Heart right ventricle (tissue), 16 donors: ENCODE results near the gene GPRIN1. TPM values are rescaled to one million over a fixed set of nuclear protein-coding genes. Genes with fewer than 3 reads are reported as not detected.

Experiments
- ATAC-seq, 8 donors: fragments of 200-7000 bp; cut with Tn5 transposase; one replicate each; pipeline ENCODE4 v1.9.1; 2020; ENCODE audit warnings: mild to moderate bottlenecking in 8 of 8, moderate library complexity in 8 of 8, moderate number of reproducible peaks in 1 of 8
- DNase-seq, 2 donors: peaks; one replicate each; pipeline ENCODE4 v3.0.0-alpha.2; 2020
- H3K27ac ChIP-seq, 10 donors: fragments of 200-600 bp; sonication (generic) in 2 of 10; one replicate each; pipeline versions ENCODE4 v1.5.0 to v1.8.0; 2020 to 2022; ENCODE audit warnings: mild to moderate bottlenecking in 3 of 10
- H3K27me3 ChIP-seq, 7 donors: fragments of 200-600 bp; one replicate each; pipeline ENCODE4 v1.8.0; 2021 to 2022; ENCODE audit warnings: mild to moderate bottlenecking in 2 of 7
- H3K36me3 ChIP-seq, 9 donors: fragments of 200-600 bp; sonication (generic) in 1 of 9; one replicate each; pipeline versions ENCODE4 v1.5.0 to v1.8.0; 2020 to 2022; ENCODE audit warnings: mild to moderate bottlenecking in 2 of 9
- H3K4me1 ChIP-seq, 9 donors: fragments of 200-600 bp; sonication (generic) in 1 of 9; one replicate each; pipeline versions ENCODE4 v1.5.0 to v1.8.0; 2020 to 2022; ENCODE audit warnings: mild to moderate bottlenecking in 4 of 9
- H3K4me3 ChIP-seq, 10 donors: fragments of 200-600 bp; sonication (generic) in 2 of 10; one replicate each; pipeline versions ENCODE4 v1.5.0 to v1.8.0; 2020 to 2022; ENCODE audit warnings: mild to moderate bottlenecking in 7 of 10, moderate library complexity in 2 of 10
- H3K9me3 ChIP-seq, 11 donors: fragments of 200-600 bp in 10 of 11; sonication (generic) in 2 of 11; one replicate each; pipeline versions ENCODE4 v1.5.0 to v1.8.0; 2013 to 2022; ENCODE audit warnings: mild to moderate bottlenecking in 2 of 11, control low read depth in 1 of 11, moderate library complexity in 1 of 11
- CTCF ChIP-seq, 9 donors: fragments of 200-600 bp; sonication (generic) in 2 of 9; IDR thresholded peaks; one replicate each; pipeline versions ENCODE4 v1.5.0 to v1.8.0; 2021 to 2022; ENCODE audit warnings: antibody characterized with exemption in 9 of 9, mild to moderate bottlenecking in 5 of 9, moderate library complexity in 1 of 9
- WGBS, 2 donors: extraction: QIAGEN DNeasy Blood & Tissue Kit; methylation state at CpG; one replicate each; pipeline ENCODE4 v1.1.7; 2013; ENCODE audit warnings: inconsistent platforms in 1 of 2; 5-methylcytosine and 5-hydroxymethylcytosine counted together
- intact Hi-C, 10 donors: fragments of 100-400 bp; cut with DNase I; formaldehyde crosslinking; loops; one replicate each; pipeline versions ENCODE4 v1.11.1 to v1.14.2; 2022
- polyA plus RNA-seq, 2 donors: library from polyadenylated mRNA; stranded (reverse); fragments of 200-250 nt; gene quantifications; one replicate each; pipeline ENCODE4 v1.2.3, GENCODE V29; 2013
- total RNA-seq, 10 donors: library from RNA; stranded (reverse); fragmentation: NEBNext Ultra II Directional in 3 of 10; extraction: Animal tissue kit (Norgen Biotek cat#: 25700) in 3 of 10; gene quantifications; one replicate each; pipeline versions ENCODE4 v1.2.1 to v1.2.4, GENCODE V29; 2021 to 2023
- donor health status: Arrhythmogenic right ventricular cardiomyopathy.
- donor health status: ischemic (EF 13 %, LVEDD 7.1; RV severe dilation, severe dysfunction).
- donor health status: healthy with polysubstance abuse.
- donor health status: DM: no; HTN: yes; CAD: no.
- donor health status: DM: no; HTN: no; CAD: no.
- donor health status: ischemic (EF 25% LVEDD 6.9; RV normal size, moderate dysfunction).
- donor health status: ischemic (EF 25% LVEDD 5.7; RV mildly dilated, moderate dysfunction).
- donor health status: healthy.
- donor health status: DM: yes; HTN: yes; CAD: no.
- donor health status: Ischemic cardiomyopathy.
- donor health status: ischemic (EF 35%, LVEDD 5.7; RV mildly dilated, moderate dysfunction).
- donor health status: nonischemic (EF 11% LVEDD 7.7; RV severe dilation, severe dysfunction).
- donor health status: DM: yes; HTN: yes; CAD: no.
- donor health status: PGD.
- donor health status: ischemic (EF 29% LVEDD 5.4; RV normal size, mild dysfunction).
- donor health status: nonischemic (EF 23%, LVEDD 6.1; RV moderate dilation, normal function).

GPRIN1 gene
- total and polyA plus RNA-seq, 12 donors: 0.06 to 1.0 (median 0.36) TPM

GRCh38 chr5:176583076-176583475 is 26.9 kb downstream of the GPRIN1 start:
- 72 to 75% methylated on average over 4 of the region's 4 CpGs for WGBS, 2 donors
- no peak for DNase-seq

GRCh38 chr5:176581361-176581760 is 28.6 kb downstream of the GPRIN1 start:
- no peak for TF ChIP-seq CTCF (IDR thresholded peaks at IDR 0.05)
- ATAC-seq (peak in 1 of 8 donors; percentile 20), DNase-seq (no peak)
- no peaks in the 10 kb centered on the region for H3K36me3 ChIP-seq
- peaks cover 0 to 7% (median 0%) of the 10 kb centered on the region in 7 donors for H3K27me3 ChIP-seq
- H3K4me1 ChIP-seq: no peaks in the 10 kb centered on the region
- 84 to 90% methylated on average over 12 of the region's 12 CpGs for WGBS, 2 donors
- intact Hi-C loops: no loop called here
- H3K9me3 ChIP-seq: peaks cover 0 to 24% (median 8%) of the 10 kb centered on the region in 11 donors
- H3K4me3 ChIP-seq: no peak overlapping the region
- H3K27ac ChIP-seq: no peak overlapping the region

More at GRCh38 chr5:176583076-176583475, 26.9 kb downstream of the GPRIN1 start:
- H3K27me3 ChIP-seq: peaks cover 0 to 3% (median 0%) of the 10 kb centered on the region in 7 donors
- H3K9me3 ChIP-seq: peaks cover 0 to 27% (median 8%) of the 10 kb centered on the region in 11 donors
- H3K4me3 ChIP-seq: no peak overlapping the region
- no peaks in the 10 kb centered on the region for H3K4me1 ChIP-seq
- TF ChIP-seq CTCF (IDR thresholded peaks at IDR 0.05): no peak
- intact Hi-C loops: no loop called here
- no peak for ATAC-seq
- H3K36me3 ChIP-seq: no peaks in the 10 kb centered on the region
- no peak overlapping the region for H3K27ac ChIP-seq

GRCh38 chr5:176579323-176579722 is 30.6 kb downstream of the GPRIN1 start:
- intact Hi-C loops: loop anchor here in 5 of 10 donors (5.0 to 10.0 kb wide), 4 partner anchors 48 to 65 kb away; partner anchors contain the start of genes TSPAN17 (in 2 of the 5), EIF4E1B (in 1 of the 5) and SNCB (in 1 of the 5)
- Histone ChIP-seq H3K36me3 (no peaks in the 10 kb centered on the region), H3K4me1 (no peaks in the 10 kb centered on the region), H3K27me3 (peaks cover 0 to 7% (median 0%) of the 10 kb centered on the region in 7 donors), H3K27ac (no peak overlapping the region), H3K4me3 (no peak overlapping the region), H3K9me3 (peaks cover 0 to 3% (median 0%) of the 10 kb centered on the region in 11 donors)
- TF ChIP-seq CTCF (IDR thresholded peaks at IDR 0.05): no peak
- ATAC-seq (no peak), DNase-seq (no peak)
- 58 to 60% methylated on average over 4 of the region's 4 CpGs for WGBS, 2 donors

- Histone ChIP-seq H3K4me3 (no peak overlapping the region), H3K4me1 (peaks cover 0 to 3% (median 0%) of the 10 kb centered on the region in 9 donors), H3K9me3 (no peaks in the 10 kb centered on the region), H3K36me3 (no peaks in the 10 kb centered on the region), H3K27me3 (peaks cover 0 to 12% (median 0%) of the 10 kb centered on the region in 7 donors), H3K27ac (no peak overlapping the region)
- peak in 7 of 9 donors; percentile 25 to 47 (median 39) for TF ChIP-seq CTCF (IDR thresholded peaks at IDR 0.05)
- 17 to 22% methylated on average over 15 of the region's 15 CpGs for WGBS, 2 donors
- DNase-seq (no peak), ATAC-seq (peak in 1 of 8 donors; percentile 21)
- intact Hi-C loops: loop anchor here in 5 of 10 donors (5.0 to 10.0 kb wide), 4 partner anchors 49 to 66 kb away; partner anchors contain the start of genes TSPAN17 (in 2 of the 5), EIF4E1B (in 1 of the 5) and SNCB (in 1 of the 5)
These were observed 31.6 kb downstream of the GPRIN1 start for GRCh38 chr5:176578391-176578808.
